Prostate gland (tissue), 2 donors: Measurements from ENCODE around the gene TGFB2.

Source experiments
- CTCF ChIP-seq, 4 experiments: fragments of 200-600 bp in 2 of 4; fragments of 450-650 bp in 2 of 4; sonication (generic) in 2 of 4; IDR thresholded peaks; 1 replicate in 3 of 4; 2 replicates in 1 of 4; pipeline ENCODE4 v1.5.1; 2016 to 2019; ENCODE audit warnings: antibody characterized with exemption in 4 of 4, mild to moderate bottlenecking in 2 of 4, moderate library complexity in 2 of 4
- POLR2A ChIP-seq: fragments of 450-650 bp; IDR thresholded peaks from one replicate; pipeline ENCODE4 v1.6.1; 2016; ENCODE audit warnings: antibody characterized with exemption, mild to moderate bottlenecking
- POLR2AphosphoS5 ChIP-seq: sonication (generic); formaldehyde crosslinking; IDR thresholded peaks from one replicate; pipeline ENCODE4 v1.6.1; 2017; ENCODE audit warnings: antibody characterized with exemption

- no peak for TF ChIP-seq POLR2AphosphoS5
- no peak for TF ChIP-seq CTCF (IDR thresholded peaks at IDR 0.05)
- TF ChIP-seq POLR2A = no peak
These were observed 3.8 kb upstream of the TGFB2 start for GRCh38 chr1:218341325-218341724.
